HL-60 (cell line): Measurements from ENCODE around the gene SLC38A8.

ENCODE experiments used
- DNase-seq, 2 experiments: peaks; one replicate each; pipeline ENCODE4 v3.0.0-alpha.2; 2010 to 2020; ENCODE audit warnings: low read depth in 1 of 2, low spot score in 1 of 2
- H3K27ac ChIP-seq: fragments of 250-450 bp; sonication (Bioruptor Pico); replicated peaks from 2 replicates; pipeline ENCODE4 v1.5.1; 2020; ENCODE audit warnings: mild to moderate bottlenecking, moderate library complexity
- H3K27me3 ChIP-seq: fragments of 250-450 bp; sonication (Bioruptor Pico); 2 replicates; pipeline ENCODE4 v1.5.1; 2021; ENCODE audit warnings: mild to moderate bottlenecking, moderate library complexity; ENCODE audit not compliant: insufficient read depth, poor library complexity, severe bottlenecking
- H3K4me3 ChIP-seq: replicated peaks from 2 replicates; pipeline ENCODE4 v1.5.1; 2011; ENCODE audit warnings: mild to moderate bottlenecking, control low read depth, low read length; ENCODE audit not compliant: insufficient read depth
- CTCF ChIP-seq: IDR thresholded peaks from one replicate; pipeline ENCODE4 v1.5.1; 2011; ENCODE audit warnings: low read length, control low read depth, inconsistent platforms; ENCODE audit not compliant: insufficient read depth
- GABPA ChIP-seq: IDR thresholded peaks from 2 replicates; pipeline ENCODE4 v1.6.1; 2012; ENCODE audit warnings: low read depth
- POLR2AphosphoS5 ChIP-seq: IDR thresholded peaks from 2 replicates; pipeline ENCODE4 v1.6.1; 2012; ENCODE audit warnings: low read depth
- REST ChIP-seq: IDR thresholded peaks from 2 replicates; pipeline ENCODE4 v1.6.1; 2012; ENCODE audit warnings: low read depth; ENCODE audit not compliant: insufficient replicate concordance
- SPI1 ChIP-seq: IDR thresholded peaks from 2 replicates; pipeline ENCODE4 v1.6.1; 2012; ENCODE audit warnings: low read depth, mild to moderate bottlenecking, borderline replicate concordance

The SLC38A8 gene

GRCh38 chr16:84045001-84045817 lies 2.6 kb upstream of the SLC38A8 start:
- Histone ChIP-seq H3K4me3 (no peak overlapping the region), H3K27ac (no peak overlapping the region), H3K27me3 (peaks cover 31% of the 10 kb centered on the region)
- DNase-seq, result no peak
- TF ChIP-seq POLR2AphosphoS5 (no peak), SPI1 (no peak), CTCF (no peak), GABPA (no peak), REST (no peak)

GRCh38 chr16:84044118-84044488 lies 1.5 kb upstream of the SLC38A8 start:
- DNase-seq, result no peak
- TF ChIP-seq CTCF (peak; percentile 6), POLR2AphosphoS5 (no peak), SPI1 (no peak), GABPA (no peak)
- no peak overlapping the region for H3K27ac ChIP-seq
- no peak overlapping the region for H3K4me3 ChIP-seq
- H3K27me3 ChIP-seq, result peaks cover 32% of the 10 kb centered on the region

GRCh38 chr16:84043486-84044117 lies 1.0 kb upstream of the SLC38A8 start:
- no peak overlapping the region for H3K27ac ChIP-seq
- no peak for DNase-seq
- H3K4me3 ChIP-seq, result no peak overlapping the region
- no peak for TF ChIP-seq CTCF
- TF ChIP-seq GABPA, result no peak
- TF ChIP-seq POLR2AphosphoS5, result no peak
- TF ChIP-seq SPI1, result no peak
- no peak for TF ChIP-seq REST
- H3K27me3 ChIP-seq, result peaks cover 32% of the 10 kb centered on the region
